Kidney epithelial cell (primary cell): Measurements from ENCODE around the gene SMCO3. TPM values are rescaled to one million over a fixed set of nuclear protein-coding genes. Genes with fewer than 3 reads are reported as not detected.

ENCODE experiments used
- DNase-seq: peaks from one replicate; pipeline ENCODE4 v3.0.0-alpha.2; 2010; ENCODE audit warnings: low read depth
- H3K27me3 ChIP-seq: 2 replicates; pipeline ENCODE4 v1.6.0; 2011; ENCODE audit warnings: low read length; ENCODE audit not compliant: control insufficient read depth, insufficient read depth
- H3K36me3 ChIP-seq: 2 replicates; pipeline ENCODE4 v1.5.1; 2011; ENCODE audit warnings: low read length; ENCODE audit not compliant: control insufficient read depth, insufficient read depth
- H3K4me3 ChIP-seq: 2 replicates; pipeline ENCODE4 v1.5.1; 2011; ENCODE audit warnings: low read depth, mild to moderate bottlenecking, control low read depth, low read length
- total RNA-seq: library from RNA; depleted of rRNA; stranded (reverse); fragments of >200 nt; gene quantifications from 2 replicates; pipeline ENCODE4 v1.2.3, GENCODE V29; 2015
- TF ChIP-seq, protein P1 (sequence below): IDR thresholded peaks from 2 replicates; pipeline ENCODE4 v1.5.1; 2011; ENCODE audit warnings: mild to moderate bottlenecking, moderate library complexity, low read length, control low read depth, inconsistent platforms; ENCODE audit not compliant: insufficient read depth, poor library complexity, severe bottlenecking

The SMCO3 gene
- total RNA-seq, 1 donor from 2014 or later, result not detected

DNA sequence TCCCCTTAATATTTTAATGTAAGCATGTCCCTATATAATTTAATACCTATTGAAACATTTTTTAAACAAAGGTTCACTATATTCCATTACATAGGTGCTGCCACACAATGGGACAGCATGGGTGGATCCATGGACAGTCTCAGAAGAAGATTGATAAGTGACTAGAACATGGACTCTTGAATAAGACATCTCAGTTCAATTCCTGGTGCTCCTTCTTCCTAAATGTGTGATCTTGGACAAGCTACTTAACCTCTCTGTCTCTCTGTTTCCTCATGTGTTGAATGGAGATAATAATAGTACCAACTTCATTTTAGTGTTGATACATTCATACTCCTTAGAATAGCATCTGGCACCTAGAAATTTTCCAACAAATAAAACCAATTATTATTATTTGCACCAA is 30.4 kb upstream of the SMCO3 start:
- Histone ChIP-seq H3K36me3 (no peaks in the 10 kb centered on the region), H3K27me3 (no peaks in the 10 kb centered on the region), H3K4me3 (no peak overlapping the region)
- TF ChIP-seq, protein P1, sequence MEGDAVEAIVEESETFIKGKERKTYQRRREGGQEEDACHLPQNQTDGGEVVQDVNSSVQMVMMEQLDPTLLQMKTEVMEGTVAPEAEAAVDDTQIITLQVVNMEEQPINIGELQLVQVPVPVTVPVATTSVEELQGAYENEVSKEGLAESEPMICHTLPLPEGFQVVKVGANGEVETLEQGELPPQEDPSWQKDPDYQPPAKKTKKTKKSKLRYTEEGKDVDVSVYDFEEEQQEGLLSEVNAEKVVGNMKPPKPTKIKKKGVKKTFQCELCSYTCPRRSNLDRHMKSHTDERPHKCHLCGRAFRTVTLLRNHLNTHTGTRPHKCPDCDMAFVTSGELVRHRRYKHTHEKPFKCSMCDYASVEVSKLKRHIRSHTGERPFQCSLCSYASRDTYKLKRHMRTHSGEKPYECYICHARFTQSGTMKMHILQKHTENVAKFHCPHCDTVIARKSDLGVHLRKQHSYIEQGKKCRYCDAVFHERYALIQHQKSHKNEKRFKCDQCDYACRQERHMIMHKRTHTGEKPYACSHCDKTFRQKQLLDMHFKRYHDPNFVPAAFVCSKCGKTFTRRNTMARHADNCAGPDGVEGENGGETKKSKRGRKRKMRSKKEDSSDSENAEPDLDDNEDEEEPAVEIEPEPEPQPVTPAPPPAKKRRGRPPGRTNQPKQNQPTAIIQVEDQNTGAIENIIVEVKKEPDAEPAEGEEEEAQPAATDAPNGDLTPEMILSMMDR, result no peak
- no peak for DNase-seq

DNA sequence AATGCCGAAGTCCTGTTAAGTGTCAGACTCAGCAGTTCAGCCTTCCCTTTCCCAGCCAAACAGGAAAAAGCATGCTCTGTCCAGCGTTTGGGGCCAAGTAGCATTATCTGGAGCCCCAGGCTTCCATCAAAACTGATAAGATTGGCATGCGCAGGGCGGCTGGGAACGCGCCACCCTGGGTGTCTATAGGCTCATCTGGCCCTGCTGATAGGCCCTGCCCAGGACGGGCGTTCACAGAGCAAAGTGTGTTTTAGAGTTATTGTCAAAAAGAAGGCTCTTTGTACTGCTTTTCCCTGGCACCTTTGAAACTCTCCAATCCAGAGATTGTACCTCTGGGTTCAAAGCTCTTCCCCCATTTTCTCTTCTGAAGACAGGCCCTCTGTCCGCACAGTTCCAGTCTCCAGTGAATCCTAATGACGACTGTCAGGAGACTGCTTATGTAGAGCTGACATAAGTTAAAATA is 29.5 kb upstream of the SMCO3 start, which contains the start of gene ART4:
ART4 (minus strand) TSS at position 102 of the 463 bp plus-strand sequence. CDS start 413 bp downstream, outside the sequence.
- DNase-seq, result no peak
- Histone ChIP-seq H3K36me3 (no peaks in the 10 kb centered on the region), H3K4me3 (no peak within 1 kb of the TSS), H3K27me3 (no peaks in the 10 kb centered on the region)
- TF ChIP-seq, protein P1, result no peak

DNA sequence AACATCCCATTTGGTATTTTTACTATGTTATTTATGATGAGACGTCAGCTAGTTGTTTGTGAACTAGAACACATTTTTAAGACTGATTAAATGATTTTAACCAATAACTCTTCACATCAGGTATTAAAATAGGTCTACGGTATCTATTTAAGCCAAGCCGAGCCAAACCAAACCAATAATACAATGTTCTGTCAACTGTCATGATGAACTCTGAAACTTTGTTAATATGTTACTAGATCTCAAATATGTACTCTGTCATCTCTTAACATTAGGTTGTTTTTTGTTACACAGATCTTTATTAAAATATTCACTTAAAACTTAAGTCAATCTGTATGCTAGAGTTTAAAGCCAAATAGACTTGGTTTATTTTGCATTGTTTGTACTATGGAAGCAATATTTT is 28.3 kb upstream of the SMCO3 start:
- no peaks in the 10 kb centered on the region for H3K27me3 ChIP-seq
- no peaks in the 10 kb centered on the region for H3K36me3 ChIP-seq
- TF ChIP-seq, protein P1, result no peak
- H3K4me3 ChIP-seq, result no peak overlapping the region
- no peak for DNase-seq

DNA sequence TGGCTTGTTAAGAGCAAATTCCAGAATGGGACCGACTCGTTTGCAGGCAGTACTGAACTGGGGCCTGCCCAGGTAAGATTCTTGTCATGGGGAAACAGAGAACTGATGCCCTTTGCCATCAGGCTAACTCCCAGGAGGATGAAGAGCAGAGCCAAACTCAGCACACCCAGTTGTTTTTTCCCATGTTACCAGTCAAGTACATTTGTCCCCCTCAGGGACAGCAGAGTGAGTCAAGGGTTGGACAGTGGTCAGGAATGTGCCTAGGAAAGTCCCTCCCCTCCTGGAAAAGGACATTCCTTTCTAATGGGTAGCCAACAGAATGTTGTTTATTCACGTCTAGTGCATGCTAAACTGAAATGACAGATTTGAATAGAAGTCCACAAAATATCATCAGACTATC is 27.8 kb upstream of the SMCO3 start:
- H3K4me3 ChIP-seq, result no peak overlapping the region
- TF ChIP-seq, protein P1, result no peak
- DNase-seq, result peak; percentile 32

DNA sequence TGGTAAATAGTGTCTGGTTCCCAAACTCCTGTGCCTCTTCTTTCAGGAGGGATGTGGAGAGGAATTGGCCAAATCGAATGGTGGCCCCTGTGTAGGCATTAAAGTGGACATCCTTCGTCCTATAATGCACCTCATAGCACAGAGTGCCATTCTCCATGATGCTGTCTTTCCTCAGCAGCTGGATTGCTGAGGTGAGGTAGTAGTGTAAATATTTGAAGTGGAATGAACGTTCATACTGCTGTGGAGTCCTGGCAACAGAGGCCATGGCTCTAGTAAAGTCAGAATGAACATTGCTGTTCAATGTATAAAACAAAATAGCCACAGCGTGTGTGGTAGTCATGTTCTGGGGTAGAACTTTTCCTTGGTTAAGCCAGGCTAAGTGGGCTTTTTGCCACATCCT is 26.6 kb upstream of the SMCO3 start:
- Histone ChIP-seq H3K27me3 (no peaks in the 10 kb centered on the region), H3K4me3 (no peak overlapping the region), H3K36me3 (no peaks in the 10 kb centered on the region)
- no peak for DNase-seq
- TF ChIP-seq, protein P1, result no peak

More for the DNA sequence above, 27.8 kb upstream of the SMCO3 start:
- Histone ChIP-seq H3K27me3 (no peaks in the 10 kb centered on the region), H3K36me3 (no peaks in the 10 kb centered on the region)

DNA sequence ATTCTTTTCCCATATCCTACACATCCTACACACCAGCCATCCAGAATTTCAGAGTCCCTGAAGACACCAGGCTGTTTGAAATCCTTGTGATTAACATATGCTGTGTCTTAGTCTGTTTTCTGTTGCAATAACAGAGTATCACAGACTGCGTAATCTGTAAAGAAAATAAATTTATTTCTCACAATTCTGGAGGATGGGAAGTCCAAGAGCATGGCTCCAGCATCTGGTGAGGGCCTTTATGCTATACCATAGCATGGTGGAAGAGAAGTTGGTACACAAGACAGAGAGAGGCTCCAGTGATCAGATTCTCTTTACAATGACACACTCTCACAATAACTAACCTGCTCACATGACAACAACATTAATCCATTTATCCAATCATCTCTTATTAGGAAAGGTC is 25.3 kb upstream of the SMCO3 start:
- Histone ChIP-seq H3K4me3 (no peak overlapping the region), H3K27me3 (no peaks in the 10 kb centered on the region), H3K36me3 (no peaks in the 10 kb centered on the region)
- DNase-seq, result no peak
- TF ChIP-seq, protein P1, result no peak
